ENCODE measurements around the gene IRGQ. TPM values are rescaled to one million over a fixed set of nuclear protein-coding genes. Genes with fewer than 3 reads are reported as not detected.
A peak's percentile ranks its signal among the peaks of the same experiment; 100 is the strongest.

The IRGQ gene
- total RNA-seq, 2 experiments from 2014 or later: 17.1 to 17.9 TPM

GRCh38 chr19:43584484-43584883 is 11.4 kb downstream of the IRGQ start:
- DNase-seq (no peak), ATAC-seq (no peak)
- Mint-ChIP-seq H3K4me3 (no peak overlapping the region), H3K4me1 (ENCODE audit: low read depth) (peaks cover 12% of the 10 kb centered on the region), H3K36me3 (ENCODE audit: low read depth) (peaks cover 12% of the 10 kb centered on the region), H3K27ac (peak overlapping the region; percentile 35), H3K27me3 (no peaks in the 10 kb centered on the region), H3K9me3 (no peaks in the 10 kb centered on the region)
- intact Hi-C loops (cut with micrococcal nuclease): no loop called here
- no peak for TF ChIP-seq CTCF (IDR thresholded peaks at IDR 0.05)
- POLR2A ChIA-PET: interaction anchor here (0.7 to 1.6 kb wide), 2 partner anchors 12 to 28 kb away, joined by 3 to 4 read pairs; partner anchors contain the start of gene ZNF576
- CTCF ChIA-PET: interaction anchor here (0.6 to 3.5 kb wide), 5 partner anchors 10 to 84 kb away, joined by 3 to 26 read pairs (median 3); no protein-coding TSS in a partner anchor

- Mint-ChIP-seq H3K4me3 (no peak overlapping the region), H3K9me3 (no peaks in the 10 kb centered on the region), H3K27ac (no peak overlapping the region), H3K27me3 (no peaks in the 10 kb centered on the region), H3K36me3 (ENCODE audit: low read depth) (peaks cover 9% of the 10 kb centered on the region), H3K4me1 (ENCODE audit: low read depth) (peaks cover 20% of the 10 kb centered on the region)
- TF ChIP-seq CTCF (IDR thresholded peaks at IDR 0.05): no peak
- POLR2A ChIA-PET: interaction anchor here (0.6 kb wide), 1 partner anchor 26 kb away, joined by 3 read pairs; no protein-coding TSS in a partner anchor
- CTCF ChIA-PET: interaction anchor here (1.5 to 2.1 kb wide), 2 partner anchors 12 to 28 kb away, joined by 5 to 7 read pairs; no protein-coding TSS in a partner anchor
- no peak for DNase-seq
- intact Hi-C loops (cut with micrococcal nuclease): no loop called here
- ATAC-seq: no peak
These were observed 13.4 kb downstream of the IRGQ start for GRCh38 chr19:43582495-43582894.

DNA sequence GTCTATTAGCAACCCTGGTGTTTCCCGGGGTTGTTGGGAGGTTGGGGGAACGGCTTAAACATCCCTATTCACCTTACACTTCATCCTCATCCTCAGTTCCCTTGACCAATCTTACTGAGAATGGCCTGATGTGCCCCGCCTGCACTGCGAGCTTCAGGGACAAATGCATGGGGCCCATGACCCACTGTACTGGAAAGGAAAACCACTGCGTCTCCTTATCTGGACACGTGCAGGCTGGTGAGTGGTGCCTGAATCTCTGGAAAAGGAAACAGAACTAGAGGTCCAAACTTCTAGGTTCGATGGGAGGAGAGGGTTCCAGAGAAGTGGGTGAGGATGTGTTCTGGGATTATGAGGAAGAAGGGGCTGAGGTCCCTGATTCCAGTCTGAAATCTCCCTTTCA is 14.5 kb downstream of the IRGQ start:
- intact Hi-C loops (cut with micrococcal nuclease): no loop called here
- Mint-ChIP-seq H3K36me3 (ENCODE audit: low read depth) (peaks cover 9% of the 10 kb centered on the region), H3K27ac (peak overlapping the region; percentile 88), H3K9me3 (no peaks in the 10 kb centered on the region), H3K27me3 (no peaks in the 10 kb centered on the region), H3K4me3 (peak overlapping the region; percentile 94), H3K4me1 (ENCODE audit: low read depth) (peaks cover 23% of the 10 kb centered on the region)
- POLR2A ChIA-PET: interaction anchor here (2.0 kb wide), 1 partner anchor 16 kb away, joined by 10 read pairs; the partner anchor contains the start of genes IRGQ and ZNF576
- no peak for TF ChIP-seq CTCF (IDR thresholded peaks at IDR 0.05)
- DNase-seq: no peak
- CTCF ChIA-PET: interaction anchor here (0.9 to 2.5 kb wide), 2 partner anchors 13 to 26 kb away, joined by 5 to 11 read pairs; no protein-coding TSS in a partner anchor
- ATAC-seq: no peak

DNA sequence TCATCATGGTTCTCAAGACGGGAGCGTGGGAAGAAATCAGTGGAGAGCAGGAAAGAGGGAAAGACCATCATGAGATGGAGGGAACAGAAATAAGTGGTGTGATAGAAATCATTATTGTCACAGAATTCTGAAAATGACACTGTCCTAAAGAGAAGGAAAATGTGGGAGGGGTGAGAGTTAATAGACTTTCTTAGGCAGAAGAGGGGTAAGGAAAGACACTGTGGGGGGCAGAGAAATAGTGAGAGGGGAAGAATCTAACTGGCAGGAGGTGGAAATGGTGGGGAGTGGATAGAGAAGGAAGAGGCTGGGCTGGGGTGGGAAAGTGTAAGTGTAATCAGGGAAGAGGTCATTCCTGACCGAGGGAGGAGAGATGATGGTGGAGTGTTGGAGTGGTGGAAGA is 17.1 kb downstream of the IRGQ start:
- CTCF ChIA-PET: interaction anchor here (2.5 to 5.3 kb wide), 2 partner anchors 17 to 24 kb away, joined by 11 to 62 read pairs; partner anchors contain the start of genes IRGQ and ZNF576
- no peaks in the 10 kb centered on the region for H3K9me3 Mint-ChIP-seq
- H3K27me3 Mint-ChIP-seq: no peaks in the 10 kb centered on the region
- no peak for TF ChIP-seq CTCF (IDR thresholded peaks at IDR 0.05)
- peaks cover 5% of the 10 kb centered on the region for H3K36me3 Mint-ChIP-seq (ENCODE audit: low read depth)
- intact Hi-C loops (cut with micrococcal nuclease): no loop called here
- POLR2A ChIA-PET: no interaction called here
- peaks cover 29% of the 10 kb centered on the region for H3K4me1 Mint-ChIP-seq (ENCODE audit: low read depth)
- H3K27ac Mint-ChIP-seq: peak overlapping the region; percentile 48
- DNase-seq (no peak), ATAC-seq (no peak)
- H3K4me3 Mint-ChIP-seq: peak overlapping the region; percentile 94

Data from activated CD8-positive, alpha-beta T cell treated with anti-CD3 and anti-CD28 coated beads for 36 hours (primary cell).